Right ventricle myocardium inferior (tissue), 1 donor: ENCODE data around the gene PRRG1. TPM values are rescaled to one million over a fixed set of nuclear protein-coding genes. Genes with fewer than 3 reads are reported as not detected.
"Not testable (repeated sequence)": the region's sequence is repeated elsewhere in the genome, so short reads cannot be mapped to it uniquely, and the experiment has no call there.

ENCODE experiments used
- ATAC-seq: fragments of 200-7000 bp; cut with Tn5 transposase; one replicate; pipeline ENCODE4 v1.9.1; 2020; ENCODE audit warnings: mild to moderate bottlenecking, moderate library complexity
- DNase-seq: peaks from one replicate; pipeline ENCODE4 v3.0.0; 2021; ENCODE audit errors: missing footprints
- intact Hi-C: fragments of 100-400 bp; cut with DNase I; formaldehyde crosslinking; loops from one replicate; pipeline ENCODE4 v1.11.0; 2022
- total RNA-seq: library from RNA; stranded (reverse); fragmentation: NEBNext Ultra II Directional; extraction: Animal tissue kit (Norgen Biotek cat#: 25700); gene quantifications from one replicate; pipeline ENCODE4 v1.2.1, GENCODE V29; 2021
- donor health status: DM: no; HTN: yes; CAD: no; lungs with severe emphysema.

Gene PRRG1
- total RNA-seq, 1 donor from 2014 or later, result 15.9 TPM

GRCh38 chrX:37454537-37455285 is 105.5 kb downstream of the PRRG1 start:
- no peak for DNase-seq
- intact Hi-C loops, result no loop called here
- ATAC-seq, result no peak

GRCh38 chrX:37455381-37455780 is 106.2 kb downstream of the PRRG1 start:
- intact Hi-C loops, result no loop called here
- no peak for ATAC-seq
- no peak for DNase-seq

GRCh38 chrX:37460285-37460684 is 111.1 kb downstream of the PRRG1 start:
- intact Hi-C loops, ATAC-seq: not testable (repeated sequence)

GRCh38 chrX:37462346-37462745 is 113.2 kb downstream of the PRRG1 start:
- intact Hi-C loops, result no loop called here
- no peak for ATAC-seq

More at GRCh38 chrX:37460285-37460684, 111.1 kb downstream of the PRRG1 start:
- not testable (repeated sequence) for DNase-seq

GRCh38 chrX:37468124-37468739 is 119.1 kb downstream of the PRRG1 start:
- DNase-seq (no peak), ATAC-seq (no peak)
- intact Hi-C loops, result no loop called here

More at GRCh38 chrX:37462346-37462745, 113.2 kb downstream of the PRRG1 start:
- DNase-seq, result no peak

GRCh38 chrX:37470711-37471110 is 121.5 kb downstream of the PRRG1 start:
- intact Hi-C loops, result no loop called here
- no peak for ATAC-seq
- DNase-seq, result no peak

GRCh38 chrX:37472836-37473235 is 123.7 kb downstream of the PRRG1 start:
- intact Hi-C loops, result no loop called here
- ATAC-seq (no peak), DNase-seq (no peak)

- no peak for ATAC-seq
- intact Hi-C loops, result no loop called here
- DNase-seq, result no peak
These were observed 125.3 kb downstream of the PRRG1 start for GRCh38 chrX:37474478-37474877.

GRCh38 chrX:37476571-37477170 is 127.5 kb downstream of the PRRG1 start:
- ATAC-seq, result no peak
- DNase-seq, result no peak
- intact Hi-C loops, result no loop called here

GRCh38 chrX:37484335-37484734 is 135.2 kb downstream of the PRRG1 start:
- intact Hi-C loops, DNase-seq, ATAC-seq: not testable (repeated sequence)

- no peak for DNase-seq
- ATAC-seq, result no peak
- intact Hi-C loops, result no loop called here
These were observed 136.3 kb downstream of the PRRG1 start for GRCh38 chrX:37485429-37485828.

- ATAC-seq (no peak), DNase-seq (no peak)
- intact Hi-C loops, result no loop called here
These were observed 138.1 kb downstream of the PRRG1 start for GRCh38 chrX:37487271-37487670.

GRCh38 chrX:37488323-37488722 is 139.2 kb downstream of the PRRG1 start:
- DNase-seq (no peak), ATAC-seq (no peak)
- intact Hi-C loops, result no loop called here

- intact Hi-C loops, result no loop called here
- DNase-seq, result no peak
These were observed 142.5 kb downstream of the PRRG1 start for GRCh38 chrX:37491686-37492085.

GRCh38 chrX:37495760-37496159 is 146.6 kb downstream of the PRRG1 start:
- DNase-seq, ATAC-seq, intact Hi-C loops: not testable (repeated sequence)

More at GRCh38 chrX:37491686-37492085, 142.5 kb downstream of the PRRG1 start:
- no peak for ATAC-seq

- intact Hi-C loops, ATAC-seq, DNase-seq: not testable (repeated sequence)
These were observed 148.0 kb downstream of the PRRG1 start for GRCh38 chrX:37497126-37497525.

GRCh38 chrX:37498323-37498722 is 149.2 kb downstream of the PRRG1 start:
- ATAC-seq, intact Hi-C loops, DNase-seq: not testable (repeated sequence)

GRCh38 chrX:37499649-37500048 is 150.5 kb downstream of the PRRG1 start:
- intact Hi-C loops, result loop anchor here (10.0 kb wide), 1 partner anchor 325 kb away; no protein-coding TSS in a partner anchor
- not testable (repeated sequence) for ATAC-seq, DNase-seq

- no peak for DNase-seq
- ATAC-seq, result no peak
- intact Hi-C loops, result loop anchor here (10.0 kb wide), 1 partner anchor 320 kb away; no protein-coding TSS in a partner anchor
These were observed 155.8 kb downstream of the PRRG1 start for GRCh38 chrX:37504991-37505390.
